ENCODE results near the gene ATP7A.
"Not testable (repeated sequence)": the region's sequence is repeated elsewhere in the genome, so short reads cannot be mapped to it uniquely, and the experiment has no call there.

ATP7A gene

DNA sequence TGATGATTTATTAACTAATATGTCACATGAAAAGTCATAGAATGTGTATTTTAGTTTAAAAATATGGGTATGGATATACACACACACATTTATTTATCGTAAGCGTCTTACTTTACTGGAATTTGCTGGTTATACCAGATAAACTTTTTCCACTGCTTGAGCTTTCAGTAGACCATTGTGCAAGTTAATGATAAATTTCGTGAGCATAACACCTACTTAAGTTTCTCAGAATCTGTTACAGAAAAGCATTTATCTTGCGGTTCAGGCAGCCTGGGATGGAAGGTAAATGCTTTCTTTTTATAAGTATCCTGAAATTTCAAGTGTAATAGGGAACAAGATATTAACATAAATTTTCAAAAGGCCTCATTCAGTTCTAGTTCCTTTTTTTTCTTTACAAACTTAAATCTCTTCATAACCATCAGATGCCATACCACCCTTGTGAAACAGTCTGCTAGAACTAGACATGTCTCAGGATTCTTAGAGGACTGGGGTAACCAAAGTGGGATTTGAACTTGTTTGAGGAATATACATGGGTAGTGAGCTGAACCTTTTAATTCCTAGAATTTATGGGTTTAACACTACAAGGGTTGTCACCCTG, 27.7 kb downstream of the ATP7A start:
- TF ChIP-seq POU2F2 (IDR thresholded peaks at IDR 0.05; ENCODE audit: low read depth, low read length), result no peak
- TF ChIP-seq POLR2AphosphoS5 (IDR thresholded peaks at IDR 0.05; ENCODE audit: low read depth, low read length), result no peak
- TF ChIP-seq SPI1 (IDR thresholded peaks at IDR 0.05; ENCODE audit: low read depth, low read length), result no peak
- no peak for TF ChIP-seq PAX5 (IDR thresholded peaks at IDR 0.05; ENCODE audit: insufficient read depth, low read length, severe bottlenecking)
- no peak for TF ChIP-seq POLR2A (IDR thresholded peaks at IDR 0.05; ENCODE audit: low read depth, low read length)
- no peak for TF ChIP-seq TAF1 (IDR thresholded peaks at IDR 0.05; ENCODE audit: low read depth, low read length)
- DNase-seq (ENCODE audit: insufficient read length, low spot score), result no peak
- peak; percentile 13 for FAIRE-seq

DNA sequence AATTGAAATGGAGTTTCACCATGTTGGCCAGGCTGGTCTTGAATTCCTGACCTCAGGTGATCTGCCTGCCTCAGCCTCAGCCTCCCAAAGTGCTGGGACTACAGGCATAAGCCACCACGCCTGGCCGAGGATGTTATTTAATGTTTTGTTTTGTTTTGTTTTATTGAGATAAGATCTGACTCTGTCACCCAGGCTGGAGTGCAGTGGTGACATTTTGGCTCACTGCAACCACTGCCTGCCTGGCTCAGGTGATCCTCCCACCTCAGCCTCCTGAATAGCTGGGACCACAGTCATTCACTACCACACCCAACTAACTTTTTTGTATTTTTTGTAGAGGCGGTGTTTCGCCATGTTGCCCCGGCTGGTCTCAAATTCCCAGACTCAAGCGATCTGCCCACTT, 34.5 kb downstream of the ATP7A start:
- FAIRE-seq; DNase-seq (ENCODE audit: insufficient read length, low spot score): not testable (repeated sequence)

DNA sequence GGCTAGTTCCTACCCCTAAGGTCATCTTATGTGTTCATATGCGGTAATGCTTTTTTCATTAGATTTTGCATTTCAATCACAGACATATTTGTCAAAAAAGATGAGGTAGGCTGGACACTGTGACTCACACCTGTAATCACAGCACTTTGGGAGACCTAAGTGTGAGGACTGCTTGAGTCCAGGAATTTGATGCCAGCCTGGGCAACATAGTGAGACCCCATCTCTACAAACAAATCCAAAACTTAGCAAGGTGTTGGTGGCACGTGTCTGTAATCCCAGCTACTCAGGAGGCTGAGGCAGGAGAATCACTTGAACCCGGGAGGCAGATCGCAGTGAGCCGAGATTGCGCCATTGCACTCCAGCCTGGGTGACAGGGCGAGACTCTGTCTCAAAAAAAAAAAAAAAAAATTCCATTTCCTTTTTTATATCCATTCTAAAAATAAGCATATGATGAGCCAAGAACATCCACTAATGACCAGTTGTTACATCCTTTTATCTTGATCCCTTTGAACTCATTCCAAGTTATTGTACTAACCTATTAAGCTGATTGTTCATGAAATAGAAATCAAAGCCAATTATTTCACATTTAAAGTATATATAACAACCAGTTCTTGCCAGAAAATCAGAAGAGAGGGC, 35.5 kb downstream of the ATP7A start:
- FAIRE-seq, result peak; percentile 26
- TF ChIP-seq TAF1 (IDR thresholded peaks at IDR 0.05; ENCODE audit: low read depth, low read length) (no peak), SPI1 (IDR thresholded peaks at IDR 0.05; ENCODE audit: low read depth, low read length) (no peak), POLR2AphosphoS5 (IDR thresholded peaks at IDR 0.05; ENCODE audit: low read depth, low read length) (no peak), POU2F2 (IDR thresholded peaks at IDR 0.05; ENCODE audit: low read depth, low read length) (no peak), PAX5 (IDR thresholded peaks at IDR 0.05; ENCODE audit: insufficient read depth, low read length, severe bottlenecking) (no peak), POLR2A (IDR thresholded peaks at IDR 0.05; ENCODE audit: low read depth, low read length) (no peak)
- DNase-seq (ENCODE audit: insufficient read length, low spot score), result no peak

DNA sequence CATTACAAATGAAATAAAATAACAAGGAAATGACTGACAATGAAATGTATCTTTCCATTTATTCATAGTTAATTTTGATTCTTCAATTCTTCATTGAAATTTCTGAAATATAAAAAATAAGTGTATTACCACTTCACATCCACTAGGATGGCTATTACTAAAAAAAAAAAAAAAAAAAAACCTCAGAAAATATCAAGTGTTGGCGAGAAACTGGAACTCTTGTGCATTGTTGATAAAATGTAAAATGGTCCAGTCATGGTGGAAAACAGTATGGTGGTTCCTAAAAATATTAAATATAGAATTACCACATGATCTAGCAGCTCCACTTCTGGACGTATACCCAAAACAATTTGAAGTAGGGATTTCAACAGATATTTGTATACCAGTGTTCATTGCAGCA, 36.1 kb downstream of the ATP7A start:
- no peak for DNase-seq (ENCODE audit: insufficient read length, low spot score)
- no peak for FAIRE-seq
- no peak for TF ChIP-seq POLR2AphosphoS5 (IDR thresholded peaks at IDR 0.05; ENCODE audit: low read depth, low read length)

DNA sequence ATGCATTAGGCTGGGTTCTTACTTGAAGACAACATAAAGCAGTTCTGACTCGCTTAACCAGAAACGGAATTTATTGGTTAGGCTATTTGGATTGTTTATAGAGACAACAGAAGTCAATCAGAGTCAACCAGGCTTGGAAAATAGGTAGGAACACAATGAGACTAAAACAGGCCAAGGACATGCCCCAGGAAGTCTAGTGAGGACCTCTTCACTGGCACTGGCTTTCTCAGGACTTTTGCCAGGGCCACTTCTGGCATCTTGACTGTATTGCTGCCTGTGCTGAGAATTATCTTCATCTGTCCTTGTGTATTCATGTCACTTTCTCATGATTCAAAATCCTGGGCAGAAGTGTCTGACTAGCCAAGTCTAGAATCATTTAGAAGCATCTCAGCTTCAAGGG, 39.3 kb downstream of the ATP7A start:
- no peak for FAIRE-seq
- no peak for DNase-seq (ENCODE audit: insufficient read length, low spot score)
- TF ChIP-seq POLR2AphosphoS5 (IDR thresholded peaks at IDR 0.05; ENCODE audit: low read depth, low read length) (no peak), TAF1 (IDR thresholded peaks at IDR 0.05; ENCODE audit: low read depth, low read length) (no peak), SPI1 (IDR thresholded peaks at IDR 0.05; ENCODE audit: low read depth, low read length) (no peak), POU2F2 (IDR thresholded peaks at IDR 0.05; ENCODE audit: low read depth, low read length) (no peak), PAX5 (IDR thresholded peaks at IDR 0.05; ENCODE audit: insufficient read depth, low read length, severe bottlenecking) (no peak), POLR2A (IDR thresholded peaks at IDR 0.05; ENCODE audit: low read depth, low read length) (no peak)

DNA sequence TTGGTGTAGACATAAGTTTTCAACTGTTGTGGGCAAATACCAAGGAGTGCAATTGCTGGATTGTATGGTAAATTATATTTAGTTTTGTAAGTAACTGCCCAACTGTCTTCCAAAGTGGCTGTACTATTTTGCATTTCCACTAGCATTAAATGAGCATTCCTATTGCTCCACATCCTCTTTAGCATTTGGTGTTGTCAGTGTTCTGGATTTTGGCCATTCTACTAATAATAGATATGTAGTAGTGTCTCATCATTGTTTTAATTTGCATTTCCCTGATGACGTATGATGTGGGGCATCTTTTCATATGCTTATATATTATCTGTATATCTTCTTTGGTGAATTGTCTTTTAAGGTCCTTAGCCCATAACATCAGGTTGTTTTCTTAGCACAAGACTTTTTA, 41.7 kb downstream of the ATP7A start:
- no peak for DNase-seq (ENCODE audit: insufficient read length, low spot score)
- TF ChIP-seq POLR2A (IDR thresholded peaks at IDR 0.05; ENCODE audit: low read depth, low read length), result no peak
- FAIRE-seq, result no peak

DNA sequence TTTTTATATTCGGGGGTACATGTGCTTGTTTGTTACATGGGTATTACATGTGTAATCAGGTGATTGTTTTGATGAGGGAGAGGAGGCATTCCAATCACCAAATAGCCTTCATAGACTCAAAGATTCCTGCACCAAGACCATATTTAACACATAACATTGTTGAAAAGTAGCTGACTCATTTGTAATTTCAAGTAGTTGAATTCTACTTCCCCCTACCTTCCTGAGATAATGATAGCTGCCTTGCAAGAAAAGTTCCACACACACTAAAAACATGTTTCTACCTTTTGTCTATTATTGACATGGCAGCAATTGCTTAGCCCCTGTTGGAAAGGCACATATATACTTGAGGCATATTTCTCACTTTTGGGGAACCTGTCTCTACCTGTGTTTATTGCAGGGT, 42.8 kb downstream of the ATP7A start:
- DNase-seq (ENCODE audit: insufficient read length, low spot score) (no peak), FAIRE-seq (peak; percentile 59)
- no peak for TF ChIP-seq POLR2A (IDR thresholded peaks at IDR 0.05; ENCODE audit: low read depth, low read length)
- TF ChIP-seq POLR2AphosphoS5 (IDR thresholded peaks at IDR 0.05; ENCODE audit: low read depth, low read length), result no peak
- no peak for TF ChIP-seq TAF1 (IDR thresholded peaks at IDR 0.05; ENCODE audit: low read depth, low read length)
- TF ChIP-seq SPI1 (IDR thresholded peaks at IDR 0.05; ENCODE audit: low read depth, low read length), result no peak
- no peak for TF ChIP-seq POU2F2 (IDR thresholded peaks at IDR 0.05; ENCODE audit: low read depth, low read length)
- TF ChIP-seq PAX5 (IDR thresholded peaks at IDR 0.05; ENCODE audit: insufficient read depth, low read length, severe bottlenecking), result no peak

DNA sequence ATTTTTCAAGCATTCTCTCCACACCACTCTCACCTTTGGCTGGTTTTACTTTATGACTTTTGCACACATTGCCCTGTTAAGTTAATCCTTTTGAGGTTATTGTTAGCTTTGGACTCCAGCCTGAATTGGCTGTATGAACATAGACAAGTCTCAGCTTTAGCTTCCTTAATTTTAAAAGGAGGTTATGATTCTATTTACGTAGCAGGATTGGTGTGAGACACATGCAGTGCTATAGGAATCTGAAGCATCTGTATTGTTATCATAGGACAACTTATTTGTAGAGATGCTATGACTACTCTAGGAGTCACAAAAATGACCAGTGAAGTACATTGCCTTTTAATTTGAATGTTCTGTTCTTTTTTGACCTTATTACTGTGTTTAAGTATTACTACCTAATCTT, 43.2 kb downstream of the ATP7A start:
- no peak for TF ChIP-seq TAF1 (IDR thresholded peaks at IDR 0.05; ENCODE audit: low read depth, low read length)
- TF ChIP-seq PAX5 (IDR thresholded peaks at IDR 0.05; ENCODE audit: insufficient read depth, low read length, severe bottlenecking), result no peak
- no peak for TF ChIP-seq SPI1 (IDR thresholded peaks at IDR 0.05; ENCODE audit: low read depth, low read length)
- no peak for TF ChIP-seq POLR2A (IDR thresholded peaks at IDR 0.05; ENCODE audit: low read depth, low read length)
- no peak for TF ChIP-seq POLR2AphosphoS5 (IDR thresholded peaks at IDR 0.05; ENCODE audit: low read depth, low read length)
- FAIRE-seq (no peak), DNase-seq (ENCODE audit: insufficient read length, low spot score) (no peak)

DNA sequence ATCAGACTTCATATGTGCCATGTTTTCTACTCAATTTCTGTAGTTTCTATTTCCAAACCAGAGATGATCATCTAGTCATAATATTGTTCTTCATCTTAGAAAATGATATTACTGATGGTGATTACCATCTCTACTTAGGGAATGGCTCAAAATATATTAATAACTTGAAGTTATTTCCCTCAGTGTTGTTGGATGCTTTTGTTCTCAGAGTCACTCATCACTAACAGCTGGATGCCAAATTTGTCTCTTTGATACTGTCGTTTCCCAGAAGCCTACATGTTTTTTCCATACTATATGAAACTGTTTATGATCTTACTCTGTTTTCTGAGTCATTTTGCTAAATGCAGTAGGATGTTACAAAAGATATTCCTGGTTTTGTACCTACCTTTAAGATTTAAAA, 50.1 kb downstream of the ATP7A start:
- FAIRE-seq, result no peak
- TF ChIP-seq PAX5 (IDR thresholded peaks at IDR 0.05; ENCODE audit: insufficient read depth, low read length, severe bottlenecking) (no peak), SPI1 (IDR thresholded peaks at IDR 0.05; ENCODE audit: low read depth, low read length) (no peak), TAF1 (IDR thresholded peaks at IDR 0.05; ENCODE audit: low read depth, low read length) (no peak), POU2F2 (IDR thresholded peaks at IDR 0.05; ENCODE audit: low read depth, low read length) (no peak), POLR2A (IDR thresholded peaks at IDR 0.05; ENCODE audit: low read depth, low read length) (no peak), POLR2AphosphoS5 (IDR thresholded peaks at IDR 0.05; ENCODE audit: low read depth, low read length) (no peak)
- DNase-seq (ENCODE audit: insufficient read length, low spot score), result no peak

DNA sequence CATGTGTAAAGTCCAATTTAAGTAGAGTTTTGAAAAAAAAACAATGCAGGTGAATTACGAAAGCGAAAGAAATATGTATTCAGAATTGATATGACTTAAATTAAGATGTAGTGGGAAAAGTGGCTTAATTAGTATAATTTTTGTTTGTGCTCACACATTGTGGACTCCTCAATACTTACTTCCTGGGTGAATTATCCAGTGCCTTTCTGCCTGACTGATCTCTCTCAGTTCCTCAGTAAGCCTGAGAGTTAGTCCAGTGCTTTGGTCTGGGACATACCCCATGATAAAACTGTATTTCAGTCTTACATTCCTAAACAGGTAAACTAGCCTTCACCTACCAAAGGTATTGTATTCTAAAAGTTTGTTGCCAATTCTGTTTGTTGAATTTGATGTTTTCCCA, 50.6 kb downstream of the ATP7A start:
- no peak for DNase-seq (ENCODE audit: insufficient read length, low spot score)
- TF ChIP-seq POU2F2 (IDR thresholded peaks at IDR 0.05; ENCODE audit: low read depth, low read length) (no peak), PAX5 (IDR thresholded peaks at IDR 0.05; ENCODE audit: insufficient read depth, low read length, severe bottlenecking) (no peak), SPI1 (IDR thresholded peaks at IDR 0.05; ENCODE audit: low read depth, low read length) (peak; percentile 36; the same call in 1 of the 2 replicates), TAF1 (IDR thresholded peaks at IDR 0.05; ENCODE audit: low read depth, low read length) (no peak), POLR2AphosphoS5 (IDR thresholded peaks at IDR 0.05; ENCODE audit: low read depth, low read length) (no peak)
- no peak for FAIRE-seq

All from GM12891 (cell line).